Muscle of leg (tissue), 11 donors: ENCODE measurements around the gene SMARCC1. TPM values are rescaled to one million over a fixed set of nuclear protein-coding genes. Genes with fewer than 3 reads are reported as not detected.
A peak's percentile ranks its signal among the peaks of the same experiment; 100 is the strongest.
"Not testable (repeated sequence)": the region's sequence is repeated elsewhere in the genome, so short reads cannot be mapped to it uniquely, and the experiment has no call there.

ENCODE experiments used
- DNase-seq: peaks from one replicate; pipeline ENCODE4 v3.0.0; 2013
- H3K27ac ChIP-seq: one replicate; pipeline ENCODE4 v1.5.1; 2013; ENCODE audit warnings: mild to moderate bottlenecking, low read length, control low read depth
- H3K27me3 ChIP-seq: one replicate; pipeline ENCODE4 v1.6.1; 2013; ENCODE audit warnings: low read length; ENCODE audit not compliant: control insufficient read depth, insufficient read depth
- H3K36me3 ChIP-seq: one replicate; pipeline ENCODE4 v1.6.1; 2013; ENCODE audit warnings: low read length; ENCODE audit not compliant: control insufficient read depth, insufficient read depth
- H3K4me1 ChIP-seq: one replicate; pipeline ENCODE4 v1.6.1; 2013; ENCODE audit warnings: low read length; ENCODE audit not compliant: control insufficient read depth, insufficient read depth
- H3K4me3 ChIP-seq: one replicate; pipeline ENCODE4 v1.5.1; 2013; ENCODE audit warnings: low read length, control low read depth
- H3K9me3 ChIP-seq: replicated peaks from 2 replicates; pipeline ENCODE4 v1.6.1; 2013; ENCODE audit warnings: low read depth, low read length; ENCODE audit not compliant: control insufficient read depth
- WGBS: methylation state at CpG from one replicate; pipeline ENCODE4 v1.1.5; 2013; ENCODE audit warnings: missing lambda C conversion rate; ENCODE audit not compliant: insufficient coverage; 5-methylcytosine and 5-hydroxymethylcytosine counted together
- polyA plus RNA-seq, 8 donors: library from polyadenylated mRNA; unstranded; fragments of 120-200 nt; gene quantifications; one replicate each; pipeline versions ENCODE4 v1.2.1 to v1.2.3, GENCODE V29; 2013; ENCODE audit warnings: inconsistent platforms in 1 of 8, low replicate concordance in 1 of 8; ENCODE audit not compliant: insufficient read length in 8 of 8, insufficient read depth in 1 of 8
- total RNA-seq: library from RNA; stranded (reverse); fragments of 120-200 nt; gene quantifications from one replicate; pipeline ENCODE4 v1.2.4, GENCODE V29; 2013

The SMARCC1 gene
- total and polyA plus RNA-seq, 9 donors = 35.5 to 73.0 (median 60.0) TPM

GRCh38 chr3:47772788-47773187, 8.9 kb downstream of the SMARCC1 start:
- Histone ChIP-seq H3K27ac (no peak overlapping the region), H3K36me3 (peaks cover 20% of the 10 kb centered on the region), H3K27me3 (no peaks in the 10 kb centered on the region), H3K4me1 (no peaks in the 10 kb centered on the region), H3K9me3 (no peaks in the 10 kb centered on the region), H3K4me3 (no peak overlapping the region)
- no CpG with 5 or more reads among the region's 8 CpGs for WGBS
- DNase-seq = no peak

- Histone ChIP-seq H3K36me3 (peaks cover 20% of the 10 kb centered on the region), H3K27me3 (no peaks in the 10 kb centered on the region), H3K27ac (no peak overlapping the region), H3K4me1 (no peaks in the 10 kb centered on the region), H3K4me3 (no peak overlapping the region), H3K9me3 (no peaks in the 10 kb centered on the region)
- no peak for DNase-seq
- WGBS = no CpG with 5 or more reads among the region's 8 CpGs
Observed at GRCh38 chr3:47772047-47772446, 9.6 kb downstream of the SMARCC1 start.

- no peaks in the 10 kb centered on the region for H3K4me1 ChIP-seq
- WGBS = no CpG with 5 or more reads among the region's 4 CpGs
- H3K9me3 ChIP-seq = no peaks in the 10 kb centered on the region
- no peak overlapping the region for H3K4me3 ChIP-seq
- DNase-seq = no peak
- no peak overlapping the region for H3K27ac ChIP-seq
- H3K36me3 ChIP-seq = peaks cover 24% of the 10 kb centered on the region
- H3K27me3 ChIP-seq = no peaks in the 10 kb centered on the region
Observed at GRCh38 chr3:47766186-47766585, 15.5 kb downstream of the SMARCC1 start.

DNA sequence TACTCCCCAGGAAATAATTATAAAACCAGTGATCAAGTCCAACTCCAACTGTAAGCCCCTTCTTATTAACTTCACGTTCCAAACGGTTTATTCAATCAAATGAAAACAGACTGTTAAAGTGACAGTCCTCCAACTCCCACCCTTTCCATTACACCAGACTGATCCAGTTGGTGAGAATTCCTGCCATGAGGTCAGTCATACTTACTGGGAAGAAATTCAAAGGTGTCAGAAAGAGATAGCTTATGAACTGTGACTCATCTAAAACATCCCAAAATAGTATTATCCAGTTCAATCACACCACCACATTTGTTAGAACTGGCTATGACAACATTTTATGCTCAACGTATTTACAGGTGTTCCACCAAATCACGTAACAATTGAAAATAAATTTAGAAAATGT, 19.5 kb downstream of the SMARCC1 start:
- Histone ChIP-seq H3K9me3 (no peaks in the 10 kb centered on the region), H3K27ac (no peak overlapping the region), H3K27me3 (no peaks in the 10 kb centered on the region), H3K36me3 (peaks cover 21% of the 10 kb centered on the region), H3K4me1 (no peaks in the 10 kb centered on the region), H3K4me3 (no peak overlapping the region)
- 11% methylated on average over 2 of the region's 4 CpGs for WGBS
- peak; percentile 12 for DNase-seq

GRCh38 chr3:47761046-47761445, 20.6 kb downstream of the SMARCC1 start:
- DNase-seq = no peak
- Histone ChIP-seq H3K27ac (no peak overlapping the region), H3K27me3 (no peaks in the 10 kb centered on the region), H3K9me3 (peaks cover 3% of the 10 kb centered on the region), H3K36me3 (peaks cover 23% of the 10 kb centered on the region), H3K4me1 (no peaks in the 10 kb centered on the region), H3K4me3 (no peak overlapping the region)
- WGBS = 92% methylated on average over 3 of the region's 4 CpGs

DNA sequence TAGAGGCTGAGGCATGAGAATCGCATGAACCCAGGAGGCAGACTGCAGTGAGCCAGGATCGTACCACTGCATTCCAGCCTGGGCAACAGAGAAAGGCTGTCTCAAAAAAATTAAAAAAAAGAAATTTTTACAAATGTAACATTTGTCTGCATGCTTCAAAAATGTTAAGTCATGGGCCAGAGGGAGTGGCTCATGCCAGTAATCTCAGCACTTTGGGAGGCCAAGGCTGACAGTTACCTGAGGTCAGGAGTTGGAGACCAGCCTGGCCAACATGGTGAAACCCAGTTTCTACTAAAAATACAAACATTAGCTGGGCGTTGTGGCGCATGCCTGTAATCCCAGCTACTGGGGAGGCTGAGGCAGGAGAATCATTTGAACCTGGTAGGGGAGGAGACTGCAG, 21.5 kb downstream of the SMARCC1 start:
- peaks cover 21% of the 10 kb centered on the region for H3K36me3 ChIP-seq
- not testable (repeated sequence) for H3K27ac ChIP-seq, H3K4me3 ChIP-seq, DNase-seq, H3K9me3 ChIP-seq, H3K4me1 ChIP-seq, H3K27me3 ChIP-seq
- WGBS = 80% methylated on average over 1 of the region's 4 CpGs

- Histone ChIP-seq H3K27ac (no peak overlapping the region), H3K4me1 (no peaks in the 10 kb centered on the region), H3K9me3 (peaks cover 3% of the 10 kb centered on the region), H3K36me3 (peaks cover 14% of the 10 kb centered on the region), H3K4me3 (no peak overlapping the region), H3K27me3 (no peaks in the 10 kb centered on the region)
- DNase-seq = no peak
- 94% methylated on average over 3 of the region's 14 CpGs for WGBS
Observed at GRCh38 chr3:47758261-47759025, 23.2 kb downstream of the SMARCC1 start.

- Histone ChIP-seq H3K36me3 (peaks cover 14% of the 10 kb centered on the region), H3K4me1 (no peaks in the 10 kb centered on the region), H3K27ac (no peak overlapping the region), H3K27me3 (no peaks in the 10 kb centered on the region), H3K4me3 (no peak overlapping the region), H3K9me3 (peaks cover 3% of the 10 kb centered on the region)
- no peak for DNase-seq
- 94% methylated on average over 3 of the region's 3 CpGs for whole genome bisulfite sequencing
Observed at GRCh38 chr3:47752716-47753115, 29.0 kb downstream of the SMARCC1 start.

DNA sequence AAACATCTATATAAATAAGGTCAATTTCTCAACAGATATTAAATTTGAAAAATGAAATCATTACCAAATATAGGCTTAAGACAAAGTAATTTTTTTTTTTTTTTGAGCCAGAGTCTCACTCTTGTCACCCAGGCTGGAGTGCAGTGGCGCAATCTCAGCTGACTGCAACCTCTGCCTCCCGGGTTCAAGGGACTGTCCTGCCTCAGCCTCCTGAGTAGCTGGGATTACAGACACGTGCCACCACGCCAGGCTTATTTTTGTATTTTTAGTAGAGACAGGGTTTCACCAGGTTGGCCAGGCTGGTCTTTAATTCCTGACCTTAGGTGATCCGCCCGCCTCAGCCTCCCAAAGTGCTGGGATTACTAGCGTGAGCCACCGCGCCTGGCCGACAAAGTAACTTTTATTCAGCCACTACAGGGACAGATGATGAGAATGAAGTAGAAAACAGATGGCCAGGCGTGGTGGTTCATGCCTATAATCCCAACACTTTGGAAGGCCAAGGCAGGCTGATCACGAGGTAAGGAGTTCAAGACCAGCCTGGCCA, 30.8 kb downstream of the SMARCC1 start:
- H3K4me3 ChIP-seq, H3K27ac ChIP-seq, DNase-seq, H3K27me3 ChIP-seq, H3K9me3 ChIP-seq, H3K4me1 ChIP-seq: not testable (repeated sequence)
- WGBS = 100% methylated on average over 1 of the region's 12 CpGs
- peaks cover 17% of the 10 kb centered on the region for H3K36me3 ChIP-seq

DNA sequence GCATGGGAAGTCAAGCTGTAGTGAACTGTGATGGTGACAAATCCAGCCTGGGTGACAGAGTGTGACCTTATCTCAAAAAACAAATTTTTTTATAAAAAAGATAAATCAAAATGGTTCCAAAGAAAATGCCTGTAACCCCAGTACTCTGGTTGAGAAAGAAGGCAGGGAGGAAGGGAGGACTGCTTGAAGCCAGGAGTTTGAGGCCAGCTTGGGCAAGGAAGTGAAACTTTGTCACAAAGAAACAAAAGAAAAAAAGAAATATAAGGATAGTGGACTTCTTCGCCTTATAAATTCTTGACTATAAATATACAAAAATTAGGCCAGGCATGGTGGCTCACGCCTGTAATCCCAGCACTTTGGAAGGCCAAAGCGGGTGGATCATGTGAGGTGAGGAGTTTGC, 34.1 kb downstream of the SMARCC1 start:
- Histone ChIP-seq H3K4me1 (no peaks in the 10 kb centered on the region), H3K27ac (no peak overlapping the region), H3K36me3 (peaks cover 28% of the 10 kb centered on the region), H3K9me3 (no peaks in the 10 kb centered on the region), H3K4me3 (no peak overlapping the region), H3K27me3 (no peaks in the 10 kb centered on the region)
- no peak for DNase-seq
- no CpG with 5 or more reads among the region's 3 CpGs for WGBS
